GM12864 (cell line): Measurements from ENCODE around the gene TMEM121B.
"Not testable (repeated sequence)": the region's sequence is repeated elsewhere in the genome, so short reads cannot be mapped to it uniquely, and the experiment has no call there.

Experiments
- DNase-seq: peaks from one replicate; pipeline ENCODE4 v3.0.0-alpha.2; 2011; ENCODE audit warnings: low read depth
- H3K4me3 ChIP-seq: 2 replicates; pipeline ENCODE4 v1.5.1; 2011; ENCODE audit warnings: mild to moderate bottlenecking, low read depth, low read length, control low read depth
- TF ChIP-seq, protein P1 (sequence below): IDR thresholded peaks from 2 replicates; pipeline ENCODE4 v1.5.1; 2011; ENCODE audit warnings: low read depth, mild to moderate bottlenecking, moderate library complexity, low read length, control low read depth, inconsistent platforms; ENCODE audit errors: missing control alignments

TMEM121B gene

DNA sequence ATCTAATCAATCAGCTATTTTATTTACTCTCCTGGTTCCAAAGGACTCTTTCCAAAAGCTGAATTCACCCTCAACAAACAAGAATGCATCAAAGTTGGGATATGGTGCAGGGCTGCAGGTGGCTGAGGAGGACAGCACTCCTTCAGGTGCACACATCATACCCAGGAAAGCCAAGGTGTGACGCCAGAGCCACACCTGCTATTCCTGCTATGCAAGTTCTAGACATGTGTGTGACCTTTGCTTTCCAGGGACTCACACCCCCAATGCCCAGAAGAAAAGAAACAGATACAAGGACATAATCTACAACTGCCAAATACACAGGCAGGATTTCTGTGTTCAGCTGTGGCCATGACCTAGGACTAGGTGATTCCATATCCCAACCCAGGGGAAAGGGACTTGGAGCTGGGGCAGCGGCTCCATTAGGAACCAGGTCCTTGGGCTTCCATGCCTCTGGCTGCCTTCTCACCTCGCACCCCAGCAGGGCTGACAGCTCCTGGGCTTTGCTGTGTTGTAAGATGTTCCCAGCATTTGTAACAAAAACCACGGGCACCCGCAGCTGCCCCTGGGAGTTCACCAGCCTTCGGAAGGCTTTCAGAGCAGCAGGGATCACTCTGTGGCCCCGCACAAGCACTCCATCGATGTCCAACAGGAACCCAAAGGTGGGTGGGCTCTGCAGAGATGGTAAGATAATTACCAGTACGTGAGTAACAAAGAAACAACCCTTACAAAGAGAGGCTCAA, 28.1 kb upstream of the TMEM121B start:
- no peak overlapping the region for H3K4me3 ChIP-seq
- no peak for DNase-seq
- TF ChIP-seq, protein P1, sequence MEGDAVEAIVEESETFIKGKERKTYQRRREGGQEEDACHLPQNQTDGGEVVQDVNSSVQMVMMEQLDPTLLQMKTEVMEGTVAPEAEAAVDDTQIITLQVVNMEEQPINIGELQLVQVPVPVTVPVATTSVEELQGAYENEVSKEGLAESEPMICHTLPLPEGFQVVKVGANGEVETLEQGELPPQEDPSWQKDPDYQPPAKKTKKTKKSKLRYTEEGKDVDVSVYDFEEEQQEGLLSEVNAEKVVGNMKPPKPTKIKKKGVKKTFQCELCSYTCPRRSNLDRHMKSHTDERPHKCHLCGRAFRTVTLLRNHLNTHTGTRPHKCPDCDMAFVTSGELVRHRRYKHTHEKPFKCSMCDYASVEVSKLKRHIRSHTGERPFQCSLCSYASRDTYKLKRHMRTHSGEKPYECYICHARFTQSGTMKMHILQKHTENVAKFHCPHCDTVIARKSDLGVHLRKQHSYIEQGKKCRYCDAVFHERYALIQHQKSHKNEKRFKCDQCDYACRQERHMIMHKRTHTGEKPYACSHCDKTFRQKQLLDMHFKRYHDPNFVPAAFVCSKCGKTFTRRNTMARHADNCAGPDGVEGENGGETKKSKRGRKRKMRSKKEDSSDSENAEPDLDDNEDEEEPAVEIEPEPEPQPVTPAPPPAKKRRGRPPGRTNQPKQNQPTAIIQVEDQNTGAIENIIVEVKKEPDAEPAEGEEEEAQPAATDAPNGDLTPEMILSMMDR: no peak

DNA sequence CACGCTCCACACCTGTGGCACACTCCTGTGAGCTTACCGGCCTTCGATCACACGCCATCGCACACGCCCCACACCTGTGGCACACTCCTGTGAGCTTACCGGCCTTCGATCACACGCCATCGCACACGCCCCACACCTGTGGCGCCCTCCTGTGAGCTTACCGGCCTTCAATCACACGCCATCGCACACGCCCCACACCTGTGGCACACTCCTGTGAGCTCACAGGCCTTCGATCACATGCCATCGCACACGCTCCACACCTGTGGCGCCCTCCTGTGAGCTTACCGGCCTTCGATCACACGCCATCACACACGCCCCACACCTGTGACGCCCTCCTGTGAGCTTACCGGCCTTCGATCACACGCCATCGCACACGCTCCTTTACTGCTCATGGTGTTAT, 26.3 kb upstream of the TMEM121B start:
- H3K4me3 ChIP-seq, DNase-seq: not testable (repeated sequence)

DNA sequence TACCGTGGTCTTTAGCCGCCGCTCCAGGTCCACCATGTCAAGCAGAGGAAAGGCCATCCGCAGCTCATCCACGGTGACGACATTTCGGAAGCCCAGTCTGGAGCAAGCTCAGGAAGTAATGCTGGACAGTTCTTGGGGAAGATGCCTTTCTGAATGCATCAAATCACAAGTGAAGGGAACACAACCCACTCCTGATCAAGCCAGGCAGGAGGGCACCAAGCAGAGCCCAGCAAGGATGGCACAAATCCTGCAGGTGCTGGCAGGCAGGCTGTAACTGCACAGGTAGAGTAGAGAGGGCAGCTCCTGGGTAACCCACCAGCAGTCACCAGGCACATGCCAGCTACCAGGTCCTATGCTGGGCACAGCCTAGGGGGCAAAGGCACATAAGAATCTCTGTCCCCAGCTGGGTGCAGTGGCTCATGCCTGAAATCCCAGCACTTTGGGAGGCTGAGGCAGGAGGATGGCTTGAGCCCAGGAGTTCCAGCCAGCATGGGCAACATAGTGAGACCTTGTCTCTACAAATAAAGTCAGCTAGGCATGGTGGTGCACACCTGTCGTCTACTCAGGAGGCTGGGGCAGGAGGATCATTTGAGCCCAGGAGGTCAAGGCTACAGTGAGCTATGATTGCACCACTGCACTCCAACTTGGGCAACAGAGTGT, 24.0 kb upstream of the TMEM121B start:
- no peak for DNase-seq
- TF ChIP-seq, protein P1: no peak
- H3K4me3 ChIP-seq: no peak overlapping the region

DNA sequence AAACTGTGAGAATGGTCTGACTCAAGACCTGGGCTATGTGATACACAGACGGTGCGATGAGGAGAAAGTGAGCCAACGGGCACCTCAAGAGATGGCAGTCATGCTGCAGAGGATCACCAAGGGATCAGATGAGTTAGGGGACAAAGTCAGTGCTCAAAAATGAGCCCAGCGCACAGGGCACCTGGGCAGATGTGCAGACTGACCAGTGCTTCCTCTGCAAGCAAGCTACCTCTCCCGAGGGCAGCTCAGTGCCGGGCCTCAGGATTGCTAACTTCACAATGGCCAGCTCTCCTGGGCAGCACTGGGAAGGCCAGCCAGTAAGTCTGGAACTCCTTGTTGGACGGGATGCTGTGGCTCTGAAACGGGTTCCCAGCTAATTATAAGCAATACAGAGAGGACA, 22.7 kb upstream of the TMEM121B start:
- TF ChIP-seq, protein P1: no peak
- no peak for DNase-seq
- no peak overlapping the region for H3K4me3 ChIP-seq

DNA sequence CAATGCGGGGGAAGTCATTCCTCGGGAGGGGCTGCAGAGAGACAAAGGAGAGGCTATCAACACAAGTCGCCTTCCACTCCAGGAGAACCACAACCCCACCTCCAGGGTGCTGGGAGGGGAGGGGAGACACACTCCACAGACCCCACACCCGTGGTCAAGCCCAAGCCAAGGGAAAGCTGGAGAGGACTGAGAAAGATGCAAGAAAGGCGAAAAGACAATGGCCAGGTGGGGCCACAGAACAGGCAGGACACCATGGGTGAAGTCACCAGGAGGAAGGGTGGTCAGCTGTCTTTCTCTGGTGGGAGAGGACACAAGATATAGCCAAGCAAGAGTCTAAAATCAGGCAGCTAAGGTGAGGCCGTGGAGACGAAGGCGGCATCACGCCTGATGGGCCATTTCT, 21.9 kb upstream of the TMEM121B start:
- TF ChIP-seq, protein P1: no peak
- no peak for DNase-seq
- no peak overlapping the region for H3K4me3 ChIP-seq

DNA sequence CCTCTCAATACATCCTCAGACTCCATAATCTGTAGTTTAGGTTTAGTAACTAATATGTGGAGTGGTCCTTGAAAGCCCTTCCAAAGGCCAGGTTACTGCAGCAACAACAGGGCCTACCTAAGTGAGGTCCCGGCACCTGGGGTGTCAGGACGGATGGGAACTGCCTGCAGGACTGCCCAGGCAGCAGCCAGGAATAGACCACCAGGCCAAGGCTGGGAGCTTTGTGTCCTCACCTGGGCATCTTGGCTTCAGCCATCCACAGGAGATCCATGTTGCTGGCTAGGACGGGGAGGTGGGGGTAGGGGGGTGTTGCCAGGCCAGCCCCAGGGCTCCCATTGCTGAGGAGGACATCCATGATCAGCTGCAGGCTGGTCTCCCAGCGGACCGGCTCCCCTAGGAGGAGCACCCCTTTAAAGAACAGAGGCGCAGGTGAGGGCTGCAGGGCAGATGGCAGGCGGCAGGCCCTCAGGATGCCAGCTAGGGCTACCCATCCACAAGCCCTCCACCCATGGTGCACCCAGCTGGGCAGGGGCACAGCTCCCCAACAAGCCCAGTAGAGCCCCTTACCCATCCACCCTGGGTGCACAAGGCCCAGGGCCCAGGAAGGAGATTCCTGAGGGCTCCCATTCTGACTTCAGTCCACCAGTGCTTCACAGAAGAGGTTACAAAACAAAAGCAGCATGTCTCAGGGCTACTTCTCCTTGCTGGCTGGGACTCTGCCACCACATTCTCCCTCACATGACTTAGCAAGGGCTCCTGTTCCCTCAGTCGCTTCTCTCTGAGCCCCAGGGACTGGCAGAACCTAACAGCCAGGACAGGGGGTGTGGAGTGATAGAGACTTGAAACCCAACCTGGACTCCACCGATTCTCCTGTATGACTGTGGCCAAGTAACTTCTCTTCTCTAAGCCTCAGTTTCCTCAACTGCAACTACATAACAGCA, 19.9 kb upstream of the TMEM121B start:
- no peak overlapping the region for H3K4me3 ChIP-seq
- TF ChIP-seq, protein P1: no peak
- DNase-seq: no peak

DNA sequence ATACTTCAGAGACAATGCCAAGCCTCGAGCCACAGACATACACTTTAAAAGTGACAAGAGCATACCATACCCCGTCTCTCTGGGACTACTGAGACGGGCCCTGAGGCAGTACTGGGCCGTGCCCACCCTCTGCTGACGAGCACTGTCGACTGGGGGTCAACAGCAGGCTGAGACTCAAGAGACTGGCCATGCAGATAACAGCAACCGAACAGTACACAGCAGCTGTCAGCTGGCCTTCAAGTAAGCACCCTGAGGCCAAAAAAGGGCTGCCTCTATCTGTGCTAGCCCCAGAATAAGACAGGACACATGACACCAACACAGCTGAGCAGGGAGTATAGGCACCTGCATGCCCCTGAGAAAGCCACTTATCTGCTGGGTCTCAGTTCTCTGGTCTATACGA, 18.9 kb upstream of the TMEM121B start:
- H3K4me3 ChIP-seq: no peak overlapping the region
- TF ChIP-seq, protein P1: no peak
- no peak for DNase-seq
